ENCODE data around the gene STON1.

DNA sequence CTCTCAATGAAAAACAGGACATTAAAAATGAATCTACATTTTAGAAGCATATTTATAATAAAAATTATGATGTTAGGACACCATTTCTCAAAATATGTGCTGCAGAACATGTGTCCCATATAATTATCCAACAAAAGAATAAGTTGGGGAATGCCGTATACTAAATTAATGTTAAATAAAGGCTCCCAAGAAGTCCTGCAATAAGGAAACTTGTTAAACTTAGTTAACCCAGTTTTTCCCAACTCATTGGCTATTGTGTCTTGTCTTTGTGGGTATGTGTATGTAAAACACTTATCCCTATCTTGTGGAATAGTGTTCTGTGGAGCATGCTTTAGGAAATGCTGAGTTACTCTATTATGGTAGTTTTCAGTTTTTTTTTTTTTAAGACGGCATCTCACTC, 62.1 kb downstream of the STON1 start:
- TF ChIP-seq RXRA (IDR thresholded peaks at IDR 0.05): no peak
- TF ChIP-seq, protein P1, sequence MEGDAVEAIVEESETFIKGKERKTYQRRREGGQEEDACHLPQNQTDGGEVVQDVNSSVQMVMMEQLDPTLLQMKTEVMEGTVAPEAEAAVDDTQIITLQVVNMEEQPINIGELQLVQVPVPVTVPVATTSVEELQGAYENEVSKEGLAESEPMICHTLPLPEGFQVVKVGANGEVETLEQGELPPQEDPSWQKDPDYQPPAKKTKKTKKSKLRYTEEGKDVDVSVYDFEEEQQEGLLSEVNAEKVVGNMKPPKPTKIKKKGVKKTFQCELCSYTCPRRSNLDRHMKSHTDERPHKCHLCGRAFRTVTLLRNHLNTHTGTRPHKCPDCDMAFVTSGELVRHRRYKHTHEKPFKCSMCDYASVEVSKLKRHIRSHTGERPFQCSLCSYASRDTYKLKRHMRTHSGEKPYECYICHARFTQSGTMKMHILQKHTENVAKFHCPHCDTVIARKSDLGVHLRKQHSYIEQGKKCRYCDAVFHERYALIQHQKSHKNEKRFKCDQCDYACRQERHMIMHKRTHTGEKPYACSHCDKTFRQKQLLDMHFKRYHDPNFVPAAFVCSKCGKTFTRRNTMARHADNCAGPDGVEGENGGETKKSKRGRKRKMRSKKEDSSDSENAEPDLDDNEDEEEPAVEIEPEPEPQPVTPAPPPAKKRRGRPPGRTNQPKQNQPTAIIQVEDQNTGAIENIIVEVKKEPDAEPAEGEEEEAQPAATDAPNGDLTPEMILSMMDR (IDR thresholded peaks at IDR 0.05; ENCODE audit: low read depth, low read length, missing input control): no peak
- no peak for TF ChIP-seq EGR1 (IDR thresholded peaks at IDR 0.05; ENCODE audit: low read depth in 2 of 2)
- TF ChIP-seq FOXA1 (IDR thresholded peaks at IDR 0.05): no peak
- TF ChIP-seq, protein P2, sequence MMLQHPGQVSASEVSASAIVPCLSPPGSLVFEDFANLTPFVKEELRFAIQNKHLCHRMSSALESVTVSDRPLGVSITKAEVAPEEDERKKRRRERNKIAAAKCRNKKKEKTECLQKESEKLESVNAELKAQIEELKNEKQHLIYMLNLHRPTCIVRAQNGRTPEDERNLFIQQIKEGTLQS (IDR thresholded peaks at IDR 0.05): no peak
- no peak for TF ChIP-seq YY1 (IDR thresholded peaks at IDR 0.05)
